GM13976 (cell line): ENCODE data around the gene LILRA6.
"Not testable (repeated sequence)": the region's sequence is repeated elsewhere in the genome, so short reads cannot be mapped to it uniquely, and the experiment has no call there.

Experiments
- DNase-seq: peaks from one replicate; pipeline ENCODE4 v3.0.0; 2012; ENCODE audit warnings: low spot score
- in situ Hi-C: fragments of 300-500 bp; cut with MboI; formaldehyde crosslinking; loops from one replicate; pipeline ENCODE4 v1.12.0; 2022; ENCODE audit warnings: low sequenced_read_pairs, mixed read lengths, inconsistent platforms; ENCODE audit not compliant: unreplicated experiment
- TF ChIP-seq, protein P1 (sequence below): IDR thresholded peaks from 2 replicates; pipeline ENCODE4 v1.5.1; 2012; ENCODE audit warnings: borderline replicate concordance, mild to moderate bottlenecking; ENCODE audit not compliant: insufficient read depth; ENCODE audit errors: extremely low read depth, missing control alignments, control extremely low read depth

The LILRA6 gene

DNA sequence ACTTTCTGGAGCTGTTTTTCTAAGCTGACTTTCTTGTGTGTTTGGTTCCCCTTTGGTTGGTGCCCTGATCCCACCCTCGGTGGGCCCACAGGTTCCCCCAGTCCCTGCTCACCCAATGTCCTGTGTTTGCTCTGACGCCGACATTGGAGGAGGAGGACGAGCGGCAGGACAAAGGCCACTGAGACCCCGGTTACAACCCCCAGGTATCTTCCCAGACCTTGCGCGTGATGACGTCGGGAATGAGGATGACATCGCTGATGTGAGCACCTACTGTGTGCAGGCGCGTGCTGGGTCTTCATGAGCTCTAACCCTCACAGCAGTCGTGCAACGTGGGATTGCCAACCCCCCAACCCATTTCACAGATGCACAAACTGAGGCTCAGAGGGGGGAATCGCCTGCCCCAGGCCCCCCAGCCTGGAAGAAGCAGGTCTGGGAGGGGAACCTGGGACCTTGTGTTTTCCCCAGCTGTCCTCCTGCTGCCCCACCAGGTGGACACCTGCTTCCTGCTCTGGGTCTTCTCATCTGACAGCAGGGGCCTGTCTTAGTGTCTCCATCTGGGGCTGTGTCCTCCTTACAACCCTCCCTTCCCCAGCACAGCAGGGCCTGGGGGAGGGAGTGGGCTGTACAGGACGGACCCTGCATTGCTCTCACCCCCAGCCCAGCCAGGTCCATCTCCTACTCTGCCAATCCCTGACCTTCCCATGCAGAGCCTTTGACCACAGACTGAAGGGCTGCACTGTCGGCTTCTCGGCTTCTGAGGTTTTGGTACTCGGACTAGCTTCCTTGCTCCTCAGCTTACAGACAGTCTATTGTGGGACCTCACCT, 4.7 kb upstream of the LILRA6 start:
- in situ Hi-C loops, result no loop called here
- TF ChIP-seq, protein P1, sequence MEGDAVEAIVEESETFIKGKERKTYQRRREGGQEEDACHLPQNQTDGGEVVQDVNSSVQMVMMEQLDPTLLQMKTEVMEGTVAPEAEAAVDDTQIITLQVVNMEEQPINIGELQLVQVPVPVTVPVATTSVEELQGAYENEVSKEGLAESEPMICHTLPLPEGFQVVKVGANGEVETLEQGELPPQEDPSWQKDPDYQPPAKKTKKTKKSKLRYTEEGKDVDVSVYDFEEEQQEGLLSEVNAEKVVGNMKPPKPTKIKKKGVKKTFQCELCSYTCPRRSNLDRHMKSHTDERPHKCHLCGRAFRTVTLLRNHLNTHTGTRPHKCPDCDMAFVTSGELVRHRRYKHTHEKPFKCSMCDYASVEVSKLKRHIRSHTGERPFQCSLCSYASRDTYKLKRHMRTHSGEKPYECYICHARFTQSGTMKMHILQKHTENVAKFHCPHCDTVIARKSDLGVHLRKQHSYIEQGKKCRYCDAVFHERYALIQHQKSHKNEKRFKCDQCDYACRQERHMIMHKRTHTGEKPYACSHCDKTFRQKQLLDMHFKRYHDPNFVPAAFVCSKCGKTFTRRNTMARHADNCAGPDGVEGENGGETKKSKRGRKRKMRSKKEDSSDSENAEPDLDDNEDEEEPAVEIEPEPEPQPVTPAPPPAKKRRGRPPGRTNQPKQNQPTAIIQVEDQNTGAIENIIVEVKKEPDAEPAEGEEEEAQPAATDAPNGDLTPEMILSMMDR, result no peak
- DNase-seq, result peak; percentile 19

DNA sequence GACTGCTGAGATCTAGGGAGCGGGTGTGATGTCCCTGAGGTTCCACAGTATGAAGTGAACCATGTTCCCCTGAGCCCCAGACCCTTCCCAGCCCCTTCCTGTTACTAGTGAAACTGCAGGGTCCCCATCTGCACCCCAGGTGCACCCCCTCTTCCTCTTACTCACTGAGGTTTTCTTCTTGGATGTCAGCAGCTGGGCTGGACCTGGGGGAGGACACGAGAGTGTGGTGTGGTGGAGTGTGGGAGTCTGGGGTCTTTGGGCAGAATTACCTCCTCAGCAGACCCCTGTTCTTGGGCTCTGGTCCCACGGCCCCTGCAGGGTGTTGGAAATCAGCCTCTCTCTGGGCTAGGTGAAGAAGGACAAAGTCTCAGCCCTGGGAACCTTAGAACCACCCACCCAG, 3.3 kb upstream of the LILRA6 start:
- TF ChIP-seq, protein P1, result no peak
- DNase-seq, result no peak

DNA sequence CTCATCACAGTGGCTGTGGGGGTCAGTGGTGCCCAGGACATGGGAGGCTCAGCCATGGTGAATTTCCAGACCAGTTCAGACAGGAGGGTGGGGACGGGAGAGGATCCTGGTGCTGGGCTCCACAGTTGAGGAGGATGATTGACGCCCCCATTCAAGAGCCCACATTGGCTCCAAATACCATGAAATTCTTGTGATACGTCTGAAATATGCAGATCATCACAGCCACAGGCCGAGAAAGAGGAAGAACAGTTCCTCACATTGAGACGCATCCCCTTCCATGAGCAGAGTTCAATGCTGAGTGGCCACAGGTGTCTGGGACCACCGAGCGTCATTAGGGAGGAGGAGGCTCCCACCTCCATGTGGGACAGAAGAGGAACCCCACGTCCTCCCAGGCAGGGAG, 1.2 kb upstream of the LILRA6 start:
- DNase-seq, in situ Hi-C loops: not testable (repeated sequence)

More for the DNA sequence above, 3.3 kb upstream of the LILRA6 start:
- in situ Hi-C loops, result no loop called here

DNA sequence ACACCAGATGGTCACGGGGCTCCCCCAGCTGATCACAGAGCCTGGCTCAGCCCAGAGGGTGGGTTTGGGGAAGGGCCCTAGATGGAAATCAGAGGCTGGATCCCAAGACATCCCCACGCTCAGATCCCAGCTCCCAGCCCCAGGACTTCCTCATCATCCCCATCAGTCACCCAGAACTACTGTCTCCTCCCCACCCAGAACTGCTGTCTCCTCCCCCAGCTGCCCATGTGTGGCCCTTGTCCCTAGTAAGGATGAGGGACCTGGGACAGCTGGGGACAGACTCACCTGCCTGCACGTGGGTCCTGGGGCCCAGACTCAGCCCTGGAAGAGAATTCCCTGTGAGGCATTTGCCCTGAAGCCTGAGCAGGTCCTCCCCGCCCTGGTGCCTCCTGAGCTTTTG, 356 bp downstream of the LILRA6 start:
- in situ Hi-C loops, DNase-seq: not testable (repeated sequence)

DNA sequence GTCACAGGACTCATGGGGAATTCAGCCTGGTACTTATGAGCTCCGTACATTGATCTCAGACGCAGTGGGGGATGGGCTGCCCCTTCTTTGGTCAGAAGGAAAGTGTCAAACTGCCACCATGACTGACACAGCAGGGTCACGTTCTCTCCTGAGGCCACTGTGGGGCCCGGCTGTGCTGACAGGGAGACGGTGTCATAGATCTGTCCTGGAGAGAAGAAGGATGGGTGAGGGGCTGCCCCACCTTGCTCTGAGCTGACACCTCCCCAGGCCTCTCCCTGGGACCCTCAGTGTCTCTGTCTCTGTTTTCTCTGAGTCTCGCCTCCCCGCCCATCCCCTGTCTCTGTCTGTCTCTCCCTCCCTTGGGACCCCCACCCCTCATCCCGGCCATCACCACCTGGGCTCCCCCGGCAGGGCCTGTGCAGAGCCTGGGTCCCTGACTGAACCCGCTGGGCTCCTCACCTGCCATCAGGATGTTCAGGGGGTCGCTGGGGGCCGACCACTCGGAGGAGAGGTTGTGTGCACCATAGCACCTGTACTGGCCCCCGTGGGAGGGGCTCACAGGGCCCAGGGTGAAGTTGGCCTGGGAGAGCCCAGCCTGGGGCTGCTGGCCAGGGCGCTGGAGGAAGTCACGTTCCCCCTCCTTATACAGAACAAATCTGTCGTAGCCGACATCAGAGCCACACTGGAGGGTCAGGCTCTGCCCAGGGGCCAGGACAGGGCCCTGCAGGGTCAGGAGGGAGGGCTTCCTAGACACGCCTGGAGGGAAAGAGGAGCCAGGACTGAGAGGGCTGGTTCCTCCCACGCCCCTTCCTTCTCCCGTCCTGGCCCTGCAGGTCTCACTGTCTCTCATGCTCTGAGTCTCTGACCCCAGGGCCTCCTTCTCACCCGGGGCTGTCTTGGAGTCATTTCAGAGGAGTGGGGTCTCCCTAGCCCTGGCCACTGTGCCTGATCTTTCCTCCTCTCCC, 1.9 kb downstream of the LILRA6 start:
- in situ Hi-C loops, DNase-seq: not testable (repeated sequence)

DNA sequence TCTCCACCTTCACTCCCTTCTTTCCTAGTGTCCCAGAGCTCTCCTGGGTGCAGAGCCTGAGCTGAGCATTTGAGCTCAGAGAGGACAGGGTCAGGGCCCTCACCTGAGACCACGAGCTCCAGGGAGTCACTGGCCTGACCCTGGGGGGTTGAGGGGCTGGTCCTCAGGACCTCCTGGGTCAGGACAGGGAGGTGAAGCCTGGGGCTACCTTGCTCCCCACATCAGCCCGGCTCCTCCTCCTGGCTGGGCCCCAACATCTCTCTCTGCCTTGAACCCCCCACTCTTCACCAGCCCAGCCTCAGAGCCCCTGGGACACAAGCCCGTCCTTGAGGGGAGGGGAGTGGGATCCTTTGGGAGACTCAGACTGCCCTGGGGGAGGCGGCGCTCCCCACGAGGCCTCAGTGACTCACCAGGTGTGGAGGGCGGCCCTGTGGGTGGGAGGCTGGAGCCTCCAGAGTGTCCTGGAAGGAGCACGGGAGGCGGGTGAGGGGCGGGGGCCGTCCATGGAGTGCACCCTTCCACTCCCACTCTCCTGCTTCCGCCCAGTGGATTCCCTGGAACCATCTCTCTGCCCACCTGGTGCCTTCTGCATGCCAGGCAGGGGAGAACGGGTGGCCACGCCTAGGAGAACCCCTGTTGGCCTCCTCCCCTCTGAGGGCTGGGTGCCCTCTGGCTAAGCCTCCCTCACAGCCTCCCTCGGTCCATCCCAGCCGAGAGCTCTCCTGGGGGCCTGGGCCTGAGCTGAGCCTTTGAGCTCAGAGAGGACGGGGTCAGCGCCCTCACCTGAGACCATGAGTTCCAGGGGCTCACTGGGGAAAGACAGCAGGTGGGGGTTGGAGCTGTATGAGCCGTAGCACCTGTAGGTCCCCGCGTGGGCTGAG, 2.9 kb downstream of the LILRA6 start:
- in situ Hi-C loops, result loop anchor here (10.0 kb wide), 1 partner anchor 75 kb away; no protein-coding TSS in a partner anchor

DNA sequence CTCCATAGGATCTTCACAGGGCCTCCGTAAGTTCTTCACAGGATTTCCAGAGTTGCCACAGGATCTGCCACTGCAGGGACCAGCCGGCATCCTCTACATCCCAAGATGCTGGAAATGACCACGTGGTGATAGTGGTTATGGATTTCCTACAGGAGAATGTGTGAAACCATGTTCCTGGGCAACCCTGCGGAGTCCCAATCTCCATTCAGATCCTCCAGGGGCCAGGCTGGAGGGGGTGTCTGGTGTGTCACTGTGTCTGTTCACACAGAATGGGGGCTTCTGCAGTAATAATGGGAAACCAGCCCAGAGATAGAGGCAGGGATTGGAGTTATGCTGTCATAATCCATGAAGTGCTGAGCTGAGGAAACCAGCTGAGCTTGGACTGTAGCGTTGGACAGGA, 8.6 kb downstream of the LILRA6 start:
- TF ChIP-seq, protein P1, result no peak
- no peak for DNase-seq
- in situ Hi-C loops, result loop anchor here (10.0 kb wide), 1 partner anchor 69 kb away; no protein-coding TSS in a partner anchor

More for the DNA sequence above, 2.9 kb downstream of the LILRA6 start:
- not testable (repeated sequence) for DNase-seq

DNA sequence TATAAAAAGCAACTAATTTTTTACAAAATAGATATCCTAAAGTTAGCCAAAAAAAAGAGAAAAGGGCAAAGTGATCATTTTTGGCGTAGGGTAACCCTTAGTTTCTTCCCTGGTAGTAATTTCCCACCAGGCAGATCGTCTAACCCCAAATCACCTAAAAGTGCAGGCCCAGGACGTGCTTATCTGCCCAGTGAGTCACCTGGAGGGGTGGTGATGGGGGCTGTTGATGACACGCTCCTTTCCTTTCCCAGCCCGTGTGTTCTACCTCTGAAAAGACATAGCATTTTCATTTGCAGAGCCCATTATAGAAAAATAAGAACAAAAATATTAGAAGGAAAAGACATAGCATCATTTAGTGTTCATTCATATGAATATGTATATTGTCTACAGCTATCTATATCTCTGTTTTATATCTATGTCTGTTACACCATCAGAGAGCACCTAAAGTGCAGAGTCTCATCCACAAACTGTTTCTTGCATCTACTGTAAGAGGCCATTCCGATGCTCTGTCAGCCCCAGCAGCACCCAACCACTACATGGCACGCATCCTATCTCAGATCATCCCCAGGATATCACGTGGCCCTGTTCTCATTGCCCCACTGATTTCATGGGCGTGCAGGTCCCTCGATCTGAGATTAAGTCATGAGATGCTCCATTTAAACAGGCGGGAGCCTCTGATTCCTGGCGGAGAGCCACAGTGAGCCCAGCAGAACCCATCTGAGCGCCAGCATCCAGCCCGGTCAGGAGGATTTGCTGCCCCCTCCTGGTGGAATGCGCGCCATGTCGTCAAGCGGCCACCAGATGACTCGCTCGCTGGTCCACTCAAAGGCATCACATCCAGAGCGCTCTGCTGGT, 11.3 kb downstream of the LILRA6 start:
- in situ Hi-C loops, result loop anchor here (10.0 kb wide), 1 partner anchor 67 kb away; no protein-coding TSS in a partner anchor
- TF ChIP-seq, protein P1, result peak; percentile 95
- DNase-seq, result peak; percentile 84
